Chondrocyte (in vitro differentiated cells): Measurements from ENCODE around the gene ITPR2. TPM values are rescaled to one million over a fixed set of nuclear protein-coding genes. Genes with fewer than 3 reads are reported as not detected.

Experiments
- DNase-seq: peaks from one replicate; pipeline ENCODE4 v3.0.0; 2021; ENCODE audit warnings: mixed read lengths, low spot score
- H3K27ac Mint-ChIP-seq: one replicate; pipeline ENCODE4 v1.8.0; 2021; ENCODE audit warnings: mild to moderate bottlenecking, moderate library complexity, mixed read lengths; ENCODE audit not compliant: unreplicated experiment
- H3K27me3 Mint-ChIP-seq: 2 replicates; pipeline ENCODE4 v1.8.0; 2021; ENCODE audit warnings: low read depth, mixed read lengths
- H3K36me3 Mint-ChIP-seq: 2 replicates; pipeline ENCODE4 v1.8.0; 2021; ENCODE audit warnings: low read depth, mixed read lengths
- H3K4me1 Mint-ChIP-seq: 2 replicates; pipeline ENCODE4 v1.8.0; 2021; ENCODE audit warnings: low read depth, mild to moderate bottlenecking, mixed read lengths
- H3K4me3 Mint-ChIP-seq: one replicate; pipeline ENCODE4 v1.8.0; 2021; ENCODE audit warnings: mild to moderate bottlenecking, moderate library complexity, mixed read lengths; ENCODE audit not compliant: unreplicated experiment
- H3K9me3 Mint-ChIP-seq: 2 replicates; pipeline ENCODE4 v1.8.0; 2021; ENCODE audit warnings: low read depth, mixed read lengths
- total RNA-seq: library from RNA; stranded (reverse); gene quantifications from 3 replicates; pipeline ENCODE4 v1.2.1, GENCODE V29; 2021
- TF ChIP-seq, protein P1 (sequence below): fragments of 200-600 bp; sonication (generic); IDR thresholded peaks from 2 replicates; pipeline ENCODE4 v1.5.0; 2021; ENCODE audit warnings: antibody characterized with exemption, mild to moderate bottlenecking, moderate library complexity

ITPR2 gene
- total RNA-seq, 1 donor from 2014 or later: 18.7 TPM

DNA sequence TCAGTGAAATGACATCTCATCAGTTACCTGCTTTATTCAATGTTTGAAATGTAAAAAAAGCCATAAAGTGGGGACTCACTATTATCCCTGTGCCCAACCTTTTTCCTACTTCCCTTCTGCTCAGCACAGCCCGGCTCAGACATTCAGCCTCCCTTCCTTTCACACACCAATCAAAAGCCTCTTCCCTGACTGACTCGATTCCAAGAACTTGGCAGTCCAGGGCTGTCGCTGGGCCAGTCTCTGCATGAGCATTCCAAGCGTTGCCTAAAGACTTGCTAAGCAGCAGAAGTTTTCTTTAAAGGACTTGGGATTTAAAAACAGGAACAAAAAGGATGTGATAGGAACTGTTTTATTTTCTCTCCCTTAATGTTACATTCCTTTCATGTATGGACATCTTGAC lies 22.7 kb downstream of the ITPR2 start:
- Mint-ChIP-seq H3K27me3 (no peaks in the 10 kb centered on the region), H3K27ac (peak overlapping the region; percentile 95), H3K4me3 (peak overlapping the region; percentile 64), H3K36me3 (peaks cover 2% of the 10 kb centered on the region), H3K4me1 (peaks cover 30% of the 10 kb centered on the region), H3K9me3 (no peaks in the 10 kb centered on the region)
- TF ChIP-seq, protein P1, sequence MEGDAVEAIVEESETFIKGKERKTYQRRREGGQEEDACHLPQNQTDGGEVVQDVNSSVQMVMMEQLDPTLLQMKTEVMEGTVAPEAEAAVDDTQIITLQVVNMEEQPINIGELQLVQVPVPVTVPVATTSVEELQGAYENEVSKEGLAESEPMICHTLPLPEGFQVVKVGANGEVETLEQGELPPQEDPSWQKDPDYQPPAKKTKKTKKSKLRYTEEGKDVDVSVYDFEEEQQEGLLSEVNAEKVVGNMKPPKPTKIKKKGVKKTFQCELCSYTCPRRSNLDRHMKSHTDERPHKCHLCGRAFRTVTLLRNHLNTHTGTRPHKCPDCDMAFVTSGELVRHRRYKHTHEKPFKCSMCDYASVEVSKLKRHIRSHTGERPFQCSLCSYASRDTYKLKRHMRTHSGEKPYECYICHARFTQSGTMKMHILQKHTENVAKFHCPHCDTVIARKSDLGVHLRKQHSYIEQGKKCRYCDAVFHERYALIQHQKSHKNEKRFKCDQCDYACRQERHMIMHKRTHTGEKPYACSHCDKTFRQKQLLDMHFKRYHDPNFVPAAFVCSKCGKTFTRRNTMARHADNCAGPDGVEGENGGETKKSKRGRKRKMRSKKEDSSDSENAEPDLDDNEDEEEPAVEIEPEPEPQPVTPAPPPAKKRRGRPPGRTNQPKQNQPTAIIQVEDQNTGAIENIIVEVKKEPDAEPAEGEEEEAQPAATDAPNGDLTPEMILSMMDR: no peak
- no peak for DNase-seq

DNA sequence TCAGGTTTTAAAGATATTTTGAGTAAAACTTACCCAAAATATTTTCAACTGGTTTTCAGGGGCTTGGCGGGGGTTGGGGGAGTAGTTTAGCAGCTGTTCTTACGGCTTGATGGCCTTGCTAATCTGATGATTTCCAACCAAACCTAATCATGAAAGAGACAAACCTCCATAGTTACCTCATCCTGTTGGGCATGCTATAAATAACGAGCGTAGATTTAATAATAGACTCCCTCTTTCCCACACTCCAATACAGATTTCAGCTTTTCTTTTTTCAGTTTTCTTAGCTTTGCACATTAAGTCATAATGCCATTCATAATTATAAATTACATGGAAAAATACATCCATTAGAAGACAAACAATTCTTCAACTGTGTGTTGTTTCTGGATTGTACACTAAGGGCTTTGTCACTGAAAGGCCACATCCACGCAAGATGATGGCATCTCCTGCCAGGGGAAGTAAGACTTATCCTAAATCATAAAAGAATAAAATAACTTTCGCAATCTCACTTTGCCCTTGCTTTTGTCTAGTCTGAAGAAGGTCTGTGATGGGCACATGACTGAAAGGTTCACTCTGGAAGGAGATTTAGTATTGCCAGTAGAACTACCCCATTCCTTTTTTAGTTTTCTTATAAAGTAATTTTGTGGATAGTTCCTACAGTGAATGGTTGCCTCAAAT lies 23.2 kb downstream of the ITPR2 start:
- TF ChIP-seq, protein P1: no peak
- Mint-ChIP-seq H3K4me3 (peak overlapping the region; percentile 64), H3K9me3 (no peaks in the 10 kb centered on the region), H3K36me3 (peaks cover 2% of the 10 kb centered on the region), H3K4me1 (peaks cover 30% of the 10 kb centered on the region), H3K27me3 (no peaks in the 10 kb centered on the region), H3K27ac (peak overlapping the region; percentile 95)
- no peak for DNase-seq

DNA sequence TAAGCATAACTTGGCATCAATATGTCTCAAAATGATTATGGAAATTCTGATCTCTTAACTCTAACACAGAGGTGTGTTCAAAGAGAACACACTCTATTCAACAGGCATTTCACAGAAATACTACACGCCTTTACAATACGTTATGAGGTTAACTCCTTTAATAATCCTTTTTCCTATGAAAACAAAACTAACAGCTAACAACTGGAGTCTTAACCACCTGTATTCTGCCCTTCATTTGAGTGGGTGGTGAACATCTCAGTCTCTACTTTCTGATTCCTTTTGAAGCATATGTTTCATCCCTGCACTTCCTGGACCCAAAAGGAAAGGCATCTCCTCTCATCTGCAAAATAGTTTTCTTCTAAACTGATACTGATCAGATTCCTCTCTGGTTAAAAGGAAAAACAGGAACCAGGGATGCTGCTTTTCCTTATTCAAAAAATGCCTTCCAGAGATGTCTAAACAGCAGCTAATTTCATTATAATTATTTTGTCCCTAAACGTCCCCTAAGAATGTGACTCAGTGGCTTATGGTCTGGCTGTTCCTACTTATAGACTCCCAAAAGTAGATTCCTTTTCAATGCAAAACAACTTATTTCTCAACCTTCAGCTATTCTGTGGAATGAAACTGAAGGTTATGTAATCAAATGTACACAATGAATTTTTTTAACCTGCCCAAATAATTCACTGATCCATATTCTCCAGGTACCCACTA lies 24.1 kb downstream of the ITPR2 start:
- no peaks in the 10 kb centered on the region for H3K9me3 Mint-ChIP-seq
- peaks cover 2% of the 10 kb centered on the region for H3K36me3 Mint-ChIP-seq
- DNase-seq: no peak

GRCh38 chr12:26807292-26807691 lies 25.7 kb downstream of the ITPR2 start:
- Mint-ChIP-seq H3K9me3 (no peaks in the 10 kb centered on the region), H3K27ac (no peak overlapping the region), H3K4me3 (no peak overlapping the region), H3K27me3 (no peaks in the 10 kb centered on the region), H3K36me3 (no peaks in the 10 kb centered on the region), H3K4me1 (peaks cover 46% of the 10 kb centered on the region)
- no peak for DNase-seq
- TF ChIP-seq, protein P1: no peak

More for the DNA sequence above, 24.1 kb downstream of the ITPR2 start:
- peak overlapping the region; percentile 95 for H3K27ac Mint-ChIP-seq
- no peak overlapping the region for H3K4me3 Mint-ChIP-seq
- no peaks in the 10 kb centered on the region for H3K27me3 Mint-ChIP-seq
- H3K4me1 Mint-ChIP-seq: peaks cover 35% of the 10 kb centered on the region
- TF ChIP-seq, protein P1: no peak

DNA sequence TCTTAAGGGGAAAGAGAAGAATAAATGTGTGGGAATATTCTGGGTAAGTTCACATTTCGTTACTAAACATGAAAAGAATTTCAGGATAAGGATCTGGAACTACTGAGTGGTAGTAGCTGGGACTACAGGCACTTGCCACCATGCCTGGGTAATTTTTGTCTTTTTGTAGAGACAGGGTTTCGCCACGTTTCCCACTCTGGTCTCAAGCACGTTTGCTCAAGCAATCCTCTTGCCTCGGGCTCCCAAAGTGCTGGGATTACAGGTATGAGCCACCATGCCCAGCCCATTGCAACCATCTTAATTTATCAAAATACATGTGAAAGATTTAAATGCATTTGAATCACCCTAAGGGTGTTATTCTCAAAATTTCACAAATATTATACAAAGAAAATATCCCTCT lies 26.4 kb downstream of the ITPR2 start:
- Mint-ChIP-seq H3K27me3 (no peaks in the 10 kb centered on the region), H3K27ac (no peak overlapping the region), H3K4me1 (peaks cover 46% of the 10 kb centered on the region), H3K36me3 (no peaks in the 10 kb centered on the region), H3K4me3 (no peak overlapping the region), H3K9me3 (no peaks in the 10 kb centered on the region)
- TF ChIP-seq, protein P1: no peak
- DNase-seq: no peak
